GM19372 (cell line): ENCODE results near the gene DTNBP1.
"Not testable (repeated sequence)": the region's sequence is repeated elsewhere in the genome, so short reads cannot be mapped to it uniquely, and the experiment has no call there.

Experiments
- ATAC-seq: cut with Tn5 transposase; IDR thresholded peaks from one replicate; pipeline ENCODE4 v1.9.1; 2021; ENCODE audit warnings: mild to moderate bottlenecking, low read depth, moderate library complexity; ENCODE audit not compliant: unreplicated experiment

Gene DTNBP1

GRCh38 chr6:15562977-15563376, 99.9 kb downstream of the DTNBP1 start:
- ATAC-seq = no peak

DNA sequence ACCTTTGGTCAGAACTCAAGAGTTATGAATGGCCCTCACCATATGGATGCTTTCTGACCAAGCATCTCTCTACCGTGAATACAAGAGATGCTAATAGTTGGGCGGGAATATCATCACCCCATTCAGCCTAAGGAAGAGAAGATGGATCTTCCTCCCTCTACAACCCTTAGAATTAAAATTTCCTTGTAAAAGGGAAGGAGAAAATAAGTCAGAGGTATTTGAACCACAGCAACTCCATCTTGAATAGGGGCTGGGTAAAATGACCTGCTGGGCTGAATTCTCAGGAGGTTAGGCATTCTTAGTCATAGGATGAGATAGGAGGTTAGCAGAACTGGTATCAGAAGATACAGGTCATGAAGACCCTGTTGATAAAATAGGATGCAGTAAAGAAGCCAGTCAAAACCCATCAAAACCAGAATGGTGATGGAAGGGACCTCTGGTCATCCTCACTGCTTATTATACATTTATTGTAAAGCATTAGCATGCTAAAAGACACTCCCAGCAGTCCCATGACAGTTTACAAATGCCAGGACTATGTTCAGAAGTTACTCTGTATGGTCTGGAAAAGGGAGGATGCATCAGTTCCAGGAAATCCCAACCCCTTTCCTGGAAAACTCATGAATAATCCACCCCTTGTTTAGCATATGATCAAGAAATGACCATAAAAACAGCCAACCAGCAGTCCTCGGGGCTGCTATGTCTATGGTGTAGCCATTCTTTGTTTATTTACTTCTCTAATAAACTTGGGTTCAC, 101.2 kb downstream of the DTNBP1 start:
- no peak for ATAC-seq

- ATAC-seq = no peak
Measured at GRCh38 chr6:15560713-15561112, 102.1 kb downstream of the DTNBP1 start.

GRCh38 chr6:15557174-15557573, 105.7 kb downstream of the DTNBP1 start:
- no peak for ATAC-seq

DNA sequence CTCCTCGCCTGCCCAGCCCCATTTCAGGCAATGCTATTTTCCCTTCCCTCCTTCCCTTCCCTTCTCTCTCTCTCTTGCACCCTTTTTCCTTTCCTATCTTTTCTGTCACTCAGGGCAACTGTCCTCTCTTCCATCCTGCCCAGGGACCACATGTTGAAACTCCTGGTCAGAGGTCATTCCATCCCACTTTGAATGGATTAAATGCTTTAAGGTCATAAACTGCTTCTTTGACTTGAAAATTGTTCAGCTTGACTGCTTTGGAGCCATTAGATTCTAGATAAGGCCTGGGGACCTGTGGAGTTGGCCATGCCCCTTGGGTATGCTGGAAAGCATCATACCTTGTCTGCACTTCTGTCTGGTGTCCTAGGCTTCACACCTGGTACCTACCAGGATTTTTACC, 106.1 kb downstream of the DTNBP1 start:
- no peak for ATAC-seq

DNA sequence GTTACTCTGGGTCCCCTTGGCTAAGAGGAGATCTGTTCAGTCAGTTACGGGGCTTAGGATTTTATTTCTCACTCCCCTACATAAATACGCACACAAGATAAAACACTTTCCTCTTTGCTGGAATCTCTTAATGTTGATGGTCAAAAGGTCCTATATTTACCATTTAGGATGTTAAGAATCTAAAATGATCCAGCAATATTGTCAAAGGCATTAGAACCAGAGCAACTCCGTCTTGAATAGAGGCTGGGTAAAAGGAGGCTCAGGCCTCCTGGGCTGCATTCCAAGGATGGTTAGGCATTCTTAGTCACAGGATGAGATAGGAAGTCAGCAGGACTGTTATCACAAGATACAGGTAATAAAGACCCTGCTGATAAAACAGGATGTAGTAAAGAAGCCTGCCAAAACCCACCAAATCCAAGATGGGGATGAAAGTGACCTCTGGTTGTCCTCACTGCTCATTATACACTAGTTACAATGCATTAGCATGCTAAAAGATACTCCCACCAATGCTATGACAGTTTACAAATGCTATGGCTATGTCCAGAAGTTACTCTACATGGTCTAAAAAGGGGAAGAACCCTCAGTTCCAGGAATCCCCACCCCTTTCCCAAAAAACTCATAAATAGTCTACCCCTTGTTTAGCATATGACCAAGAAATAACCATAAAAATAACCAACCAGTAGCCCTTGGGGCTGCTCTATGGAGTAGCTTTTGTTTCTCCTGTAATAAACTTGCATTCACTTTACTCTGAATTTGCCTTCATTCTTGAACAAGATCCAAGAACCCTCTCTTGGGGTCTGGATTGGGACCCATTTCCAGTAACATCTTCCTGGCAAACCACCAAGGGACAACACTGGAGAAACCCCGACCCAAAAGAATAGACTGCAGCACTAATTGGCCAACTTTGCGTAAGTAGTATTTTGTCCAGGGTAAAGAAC, 107.5 kb downstream of the DTNBP1 start:
- ATAC-seq = no peak

- no peak for ATAC-seq
Measured at GRCh38 chr6:15554728-15555100, 108.1 kb downstream of the DTNBP1 start.

DNA sequence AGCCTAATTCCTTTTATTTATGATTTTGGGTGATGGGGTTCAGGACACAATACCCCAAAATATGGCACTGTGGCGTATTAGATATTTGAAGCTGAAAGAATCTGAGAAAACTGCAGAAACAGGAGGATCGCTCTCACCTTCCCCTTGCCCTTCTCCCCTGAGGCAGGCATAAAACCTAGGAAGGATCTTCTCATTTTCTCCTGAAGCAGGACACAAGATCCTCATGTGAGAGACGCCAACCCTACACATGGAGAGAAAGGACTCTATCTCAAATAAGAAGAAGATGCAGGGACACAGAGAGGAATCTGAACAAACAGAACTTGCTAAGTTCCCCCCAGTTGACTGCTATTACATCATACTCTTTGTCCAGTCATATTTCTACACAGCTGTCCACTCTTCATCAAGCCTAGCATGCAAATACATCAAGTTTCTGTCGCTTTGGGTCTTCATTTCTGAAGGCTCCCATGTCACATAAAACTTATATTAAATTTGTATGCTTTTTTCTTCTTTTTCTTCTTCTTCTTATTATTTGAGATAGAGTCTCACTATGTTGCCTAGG, 109.0 kb downstream of the DTNBP1 start:
- no peak for ATAC-seq

- no peak for ATAC-seq
Measured at GRCh38 chr6:15553031-15553430, 109.8 kb downstream of the DTNBP1 start.

DNA sequence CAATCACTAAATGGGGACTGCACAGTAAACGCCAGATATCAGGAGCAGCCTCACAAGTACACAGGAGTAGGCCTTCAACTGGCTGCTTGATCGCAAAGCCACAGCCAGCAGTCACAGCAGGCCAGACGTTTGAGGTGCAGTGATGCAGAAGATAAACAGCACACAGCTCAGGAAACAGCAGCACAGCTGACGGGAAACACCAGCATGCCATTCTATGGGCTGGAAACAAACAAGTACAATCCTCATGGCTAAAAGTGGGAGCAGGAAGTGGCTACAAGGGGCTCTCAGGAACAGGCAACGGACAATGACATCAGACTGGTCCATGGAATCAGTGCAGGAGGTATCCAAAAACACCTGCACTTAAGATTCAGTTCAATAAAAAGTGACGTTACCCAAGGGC, 111.0 kb downstream of the DTNBP1 start:
- ATAC-seq = no peak

GRCh38 chr6:15551262-15551661, 111.6 kb downstream of the DTNBP1 start:
- ATAC-seq = no peak

DNA sequence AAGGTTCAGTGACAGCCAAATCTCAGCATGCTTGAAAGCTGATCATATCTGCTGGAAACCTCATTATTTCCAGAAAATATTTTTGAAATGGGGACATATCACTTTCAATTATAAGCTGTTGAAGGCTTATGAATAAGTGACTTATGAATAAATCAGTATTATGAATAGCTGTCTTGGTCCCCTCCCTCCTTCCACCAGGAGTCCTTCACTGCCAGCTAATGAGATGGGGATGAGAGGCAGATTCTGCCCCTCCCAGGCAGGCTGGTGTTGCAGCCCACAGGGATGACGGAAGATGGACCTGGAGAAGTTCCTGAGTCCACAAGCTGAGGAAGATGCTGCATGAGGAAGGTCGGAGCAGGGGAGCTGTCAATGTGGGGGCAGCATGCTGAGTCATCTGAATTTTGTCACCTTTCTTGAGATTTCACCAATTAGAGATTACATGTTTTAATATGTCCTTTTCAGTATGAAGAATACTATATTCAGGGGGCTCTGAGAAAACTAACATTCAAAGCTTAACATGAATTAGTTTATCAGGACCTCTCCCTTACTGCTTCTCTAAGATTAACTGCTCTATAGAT, 112.2 kb downstream of the DTNBP1 start:
- no peak for ATAC-seq

GRCh38 chr6:15549371-15549770, 113.5 kb downstream of the DTNBP1 start:
- no peak for ATAC-seq

GRCh38 chr6:15547400-15547799, 115.4 kb downstream of the DTNBP1 start:
- ATAC-seq = no peak

DNA sequence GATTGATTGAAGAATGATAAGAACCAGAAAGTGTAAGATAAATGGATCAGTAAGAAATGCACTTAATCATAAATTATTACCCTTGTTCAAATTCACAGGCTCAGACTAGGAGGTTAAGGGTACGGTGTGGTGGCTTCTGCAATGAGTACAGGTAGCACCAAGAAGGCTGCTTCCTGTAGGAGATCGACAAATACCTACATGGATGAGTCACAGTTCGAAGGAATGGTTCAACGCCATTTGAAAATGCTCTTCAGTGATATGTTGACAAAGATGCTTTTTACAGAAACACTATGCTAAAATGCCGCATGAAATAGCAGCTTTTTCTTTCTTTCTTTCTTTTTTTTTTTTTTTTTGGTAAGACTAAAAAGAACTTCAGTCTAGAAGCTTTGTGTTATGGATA, 116.2 kb downstream of the DTNBP1 start:
- ATAC-seq = no peak

DNA sequence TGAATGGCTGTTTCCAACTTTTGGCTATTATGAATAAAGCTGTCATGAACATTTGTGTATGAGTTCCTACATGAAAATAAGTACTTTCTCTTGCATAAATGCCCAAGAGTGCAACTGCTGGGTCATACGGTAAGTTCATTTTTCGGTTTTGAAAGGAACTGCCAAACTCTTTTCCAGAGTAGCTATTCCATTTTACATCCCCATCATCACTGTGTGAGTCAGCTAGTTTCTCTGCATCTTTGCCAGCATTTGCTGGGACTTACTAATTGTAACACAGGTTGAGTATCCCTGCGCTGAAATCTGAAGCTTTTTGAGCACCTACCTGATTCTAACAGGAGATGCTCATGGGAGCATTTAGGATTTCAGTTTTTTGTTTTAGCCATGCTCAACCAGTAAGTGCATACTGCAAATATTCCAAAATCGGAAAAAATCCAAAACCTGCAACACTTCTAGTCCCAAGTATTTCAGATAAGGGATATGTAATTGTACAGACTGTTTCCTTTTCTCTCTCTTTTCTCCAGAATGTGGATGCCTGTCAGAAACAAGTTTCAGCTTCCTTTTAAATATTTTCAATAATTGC, 118.4 kb downstream of the DTNBP1 start:
- ATAC-seq = no peak

DNA sequence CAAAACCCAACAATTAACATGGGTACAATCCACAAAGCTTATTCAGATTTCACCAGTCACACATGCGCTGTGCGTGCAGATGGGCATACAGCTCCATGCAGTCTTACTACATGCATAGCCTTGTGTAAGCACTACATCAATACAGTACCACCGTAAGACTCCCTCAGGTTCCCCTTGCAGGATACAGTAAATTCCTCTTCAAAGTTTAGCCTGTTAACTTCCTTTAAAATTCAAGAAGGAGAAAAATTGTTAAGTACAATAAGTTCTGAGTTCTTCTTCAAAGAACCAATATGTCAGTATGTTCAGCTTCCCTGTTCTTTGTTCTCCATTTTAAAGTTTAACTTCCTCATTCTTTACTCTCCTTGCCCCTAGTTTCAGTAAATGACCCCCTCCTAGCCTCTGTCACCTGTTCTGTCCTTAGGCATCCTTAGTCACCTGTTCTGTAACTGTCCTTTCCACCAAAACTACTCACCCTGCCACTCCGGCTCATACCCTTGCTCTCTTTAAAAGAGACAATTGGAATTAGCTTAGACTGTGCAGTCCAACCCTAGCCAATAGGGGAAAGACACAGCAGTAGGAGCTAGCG, 119.4 kb downstream of the DTNBP1 start:
- not testable (repeated sequence) for ATAC-seq

DNA sequence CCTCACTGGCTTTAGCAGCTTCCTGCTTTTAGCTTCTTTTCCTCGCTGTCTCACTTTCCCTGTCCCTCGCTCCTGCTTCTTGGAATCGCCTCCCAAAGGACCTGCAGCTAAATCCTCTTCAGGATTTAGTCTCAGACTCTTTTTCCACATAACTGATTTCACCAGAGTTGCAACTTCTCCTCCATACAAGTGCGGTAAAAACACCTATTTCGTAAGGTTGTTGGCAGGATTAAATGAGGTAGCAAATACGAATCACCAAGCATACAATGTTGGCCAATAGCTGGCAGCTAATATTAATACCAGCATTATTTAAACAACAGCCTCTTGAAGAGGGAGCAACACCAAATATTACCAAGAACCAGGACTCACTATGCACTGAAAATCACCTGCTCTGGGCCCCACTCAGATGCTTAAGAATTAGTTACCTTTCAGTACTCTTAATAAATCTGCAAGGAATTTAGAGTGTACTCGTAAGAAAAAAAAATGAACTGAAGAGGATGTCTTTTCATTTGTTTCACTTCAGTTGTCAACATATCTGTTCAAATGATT, 123.0 kb downstream of the DTNBP1 start:
- ATAC-seq = no peak

- no peak for ATAC-seq
Measured at GRCh38 chr6:15538766-15539495, 123.9 kb downstream of the DTNBP1 start.
